GM12865 (cell line): Measurements from ENCODE around the gene TSHZ2.

Source experiments
- DNase-seq: peaks from one replicate; pipeline ENCODE4 v3.0.0; 2010; ENCODE audit warnings: low read depth
- H3K4me3 ChIP-seq: 2 replicates; pipeline ENCODE4 v1.5.1; 2011; ENCODE audit warnings: mild to moderate bottlenecking, low read depth, low read length, control low read depth
- TF ChIP-seq, protein P1 (sequence below): IDR thresholded peaks from 2 replicates; pipeline ENCODE4 v1.5.1; 2011; ENCODE audit warnings: low read length, control low read depth, low read depth, inconsistent platforms; ENCODE audit not compliant: insufficient read depth; ENCODE audit errors: missing control alignments

The TSHZ2 gene

DNA sequence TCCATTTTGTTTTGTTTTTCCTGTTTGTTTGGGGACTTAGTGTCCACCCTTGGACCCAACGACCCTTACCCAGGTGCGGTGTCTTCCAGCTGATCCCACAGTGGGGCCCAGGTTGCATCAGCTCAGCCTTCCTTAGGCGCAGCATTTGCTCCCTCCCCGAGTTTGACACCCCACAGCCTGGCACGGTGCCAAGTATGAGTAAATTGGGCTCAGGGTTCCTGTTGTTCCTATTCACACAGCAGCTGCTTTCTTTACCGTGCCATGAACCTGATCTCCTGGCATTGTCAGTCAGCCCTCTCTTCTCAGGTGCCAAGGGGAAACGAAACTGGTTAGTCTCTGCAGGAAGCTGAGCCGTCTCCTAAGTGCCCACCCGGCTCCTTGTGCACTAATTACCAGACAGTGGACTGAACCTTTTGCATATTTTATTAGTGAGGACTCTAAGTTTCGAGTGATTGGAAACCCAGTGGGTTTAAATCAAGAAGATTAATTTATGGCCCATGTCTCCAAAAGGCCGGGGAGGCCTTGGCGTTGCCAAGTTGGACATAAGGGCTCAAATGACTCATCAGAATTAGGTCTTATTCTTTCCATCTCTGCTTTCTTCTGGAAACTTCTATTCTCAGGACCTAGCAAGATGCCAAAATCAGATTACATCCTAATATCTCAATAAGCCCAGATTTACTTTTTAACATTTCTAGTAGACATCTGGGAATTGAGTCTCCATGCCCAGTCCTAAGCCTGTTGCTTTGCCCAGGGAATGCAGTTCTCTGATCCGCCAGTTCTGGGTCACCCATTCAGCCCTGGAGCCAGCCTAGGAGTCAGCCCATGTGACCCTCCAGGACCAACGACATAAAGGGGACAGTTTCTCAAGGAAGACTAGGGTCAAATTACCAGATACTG, 68.8 kb downstream of the TSHZ2 start:
- DNase-seq = peak; percentile 2
- H3K4me3 ChIP-seq = no peak overlapping the region
- TF ChIP-seq, protein P1, sequence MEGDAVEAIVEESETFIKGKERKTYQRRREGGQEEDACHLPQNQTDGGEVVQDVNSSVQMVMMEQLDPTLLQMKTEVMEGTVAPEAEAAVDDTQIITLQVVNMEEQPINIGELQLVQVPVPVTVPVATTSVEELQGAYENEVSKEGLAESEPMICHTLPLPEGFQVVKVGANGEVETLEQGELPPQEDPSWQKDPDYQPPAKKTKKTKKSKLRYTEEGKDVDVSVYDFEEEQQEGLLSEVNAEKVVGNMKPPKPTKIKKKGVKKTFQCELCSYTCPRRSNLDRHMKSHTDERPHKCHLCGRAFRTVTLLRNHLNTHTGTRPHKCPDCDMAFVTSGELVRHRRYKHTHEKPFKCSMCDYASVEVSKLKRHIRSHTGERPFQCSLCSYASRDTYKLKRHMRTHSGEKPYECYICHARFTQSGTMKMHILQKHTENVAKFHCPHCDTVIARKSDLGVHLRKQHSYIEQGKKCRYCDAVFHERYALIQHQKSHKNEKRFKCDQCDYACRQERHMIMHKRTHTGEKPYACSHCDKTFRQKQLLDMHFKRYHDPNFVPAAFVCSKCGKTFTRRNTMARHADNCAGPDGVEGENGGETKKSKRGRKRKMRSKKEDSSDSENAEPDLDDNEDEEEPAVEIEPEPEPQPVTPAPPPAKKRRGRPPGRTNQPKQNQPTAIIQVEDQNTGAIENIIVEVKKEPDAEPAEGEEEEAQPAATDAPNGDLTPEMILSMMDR = no peak

DNA sequence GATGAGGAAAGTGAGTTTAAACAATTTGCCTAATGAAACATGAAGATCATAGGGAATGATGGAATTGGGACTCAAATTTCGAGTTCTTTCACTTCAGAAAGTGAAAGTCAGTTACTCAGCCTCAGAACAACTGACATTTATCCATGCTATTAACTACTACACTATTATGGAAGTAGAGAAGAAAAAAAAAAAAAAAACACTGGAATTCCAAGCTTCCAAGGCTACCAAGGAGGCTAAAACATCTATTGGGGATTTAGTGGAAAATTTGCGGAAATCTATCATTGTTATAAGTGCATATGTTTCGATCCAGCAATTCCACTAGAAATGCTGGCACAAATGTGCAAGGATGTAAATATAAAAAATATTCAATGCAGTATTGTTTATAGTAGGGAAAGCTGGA, 70.4 kb downstream of the TSHZ2 start:
- TF ChIP-seq, protein P1 = no peak
- no peak for DNase-seq
- no peak overlapping the region for H3K4me3 ChIP-seq

DNA sequence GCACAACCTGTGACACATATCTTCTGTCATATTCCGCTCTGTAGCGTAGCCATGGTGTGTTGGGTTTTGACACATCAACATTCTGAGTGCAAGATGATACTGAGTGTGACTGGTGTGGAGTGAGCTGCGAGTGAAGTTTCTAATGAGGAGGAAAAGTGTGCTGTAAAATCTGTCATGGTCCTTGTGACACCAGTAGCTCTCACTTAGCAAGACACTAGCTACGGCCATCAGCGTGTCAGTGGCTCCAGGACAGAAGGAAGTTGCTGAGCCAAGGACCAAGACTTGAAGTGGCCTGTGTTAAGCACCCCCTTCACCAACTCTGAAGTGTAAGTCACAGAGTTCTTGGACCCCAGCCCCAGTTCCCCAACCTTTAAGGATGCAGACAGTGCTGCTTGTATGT, 72.1 kb downstream of the TSHZ2 start:
- TF ChIP-seq, protein P1 = no peak
- H3K4me3 ChIP-seq = no peak overlapping the region
- no peak for DNase-seq

DNA sequence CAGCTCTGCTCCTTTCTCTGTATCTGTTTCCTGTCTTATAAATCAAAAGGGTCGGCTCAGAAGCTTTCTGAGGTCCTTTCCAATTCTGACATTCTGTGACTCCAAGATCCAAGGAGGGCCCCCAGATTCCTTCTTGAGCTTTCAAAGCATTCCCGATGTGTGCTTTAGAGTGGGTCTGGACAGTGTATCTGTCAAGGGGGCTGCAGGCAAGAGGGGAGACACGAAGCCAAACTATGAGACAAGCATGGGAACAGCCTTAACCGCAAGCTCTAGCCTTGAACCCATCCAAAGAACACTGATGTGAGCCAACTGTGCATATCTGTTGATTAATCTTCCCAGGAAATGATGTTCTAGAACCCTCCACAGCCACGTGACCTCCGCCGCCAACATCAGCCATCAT, 73.8 kb downstream of the TSHZ2 start:
- TF ChIP-seq, protein P1 = no peak
- H3K4me3 ChIP-seq = no peak overlapping the region
- DNase-seq = no peak

DNA sequence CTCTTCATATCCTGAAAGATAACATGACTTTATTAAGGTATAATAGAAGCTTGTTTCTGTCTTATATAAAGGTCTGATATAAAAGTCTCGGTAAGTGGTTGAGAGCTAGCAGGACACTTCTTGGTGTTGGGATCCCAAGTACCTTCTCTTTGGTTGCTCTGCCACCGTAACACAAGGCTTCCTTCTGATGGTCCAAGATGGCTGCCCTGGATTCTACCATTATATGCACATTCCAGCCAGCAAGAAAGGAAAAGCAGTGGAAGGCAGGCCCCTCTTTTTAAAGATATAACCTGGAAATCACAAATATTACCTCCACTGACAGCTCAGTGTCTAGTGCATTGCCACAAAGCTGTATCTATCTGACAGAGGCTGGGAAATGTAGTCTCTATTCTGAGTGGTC, 75.0 kb downstream of the TSHZ2 start:
- H3K4me3 ChIP-seq = no peak overlapping the region
- no peak for DNase-seq
- TF ChIP-seq, protein P1 = no peak

DNA sequence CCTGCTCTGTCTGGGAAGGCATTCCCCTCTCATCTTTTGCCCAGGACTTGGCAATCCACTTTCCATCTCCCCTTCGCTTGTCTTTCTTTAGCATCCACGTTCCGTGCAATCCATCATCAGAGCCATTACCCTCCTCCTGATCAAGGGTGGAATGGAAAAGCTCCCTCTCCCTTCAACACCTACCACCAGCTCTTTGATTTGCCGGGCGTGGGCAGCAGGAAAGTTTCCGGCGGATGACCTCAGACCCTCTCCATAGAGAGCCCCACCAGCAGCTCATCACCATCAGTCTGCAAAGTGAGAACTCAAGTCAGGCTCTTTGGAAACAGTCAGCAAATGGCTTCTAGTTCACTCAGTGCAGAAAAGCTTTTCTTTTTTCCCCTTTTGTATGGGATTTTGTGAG, 76.2 kb downstream of the TSHZ2 start:
- no peak for DNase-seq
- no peak overlapping the region for H3K4me3 ChIP-seq
- TF ChIP-seq, protein P1 = no peak

DNA sequence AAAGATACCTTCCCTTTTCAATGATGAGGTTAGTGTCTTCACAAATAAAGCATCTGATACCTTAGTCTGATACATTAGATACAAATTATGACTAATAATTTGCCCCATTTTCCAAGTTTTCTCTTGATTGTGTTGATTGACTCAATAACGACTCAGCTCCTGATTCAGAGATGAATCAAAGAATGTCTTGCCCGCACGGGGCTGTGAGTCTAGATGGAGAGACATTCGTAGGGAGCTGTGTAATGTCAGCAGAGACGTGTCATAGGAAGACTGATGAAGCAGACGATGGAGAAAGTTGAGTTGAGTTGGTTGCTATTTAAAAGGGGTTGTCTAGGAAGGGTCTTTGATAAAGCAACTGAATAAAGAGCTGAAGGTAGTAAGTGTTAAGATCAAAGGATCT, 78.2 kb downstream of the TSHZ2 start:
- DNase-seq = no peak
- TF ChIP-seq, protein P1 = no peak
- no peak overlapping the region for H3K4me3 ChIP-seq
